HPDE6-E6E7 (cell line): ENCODE measurements around the gene GRHPR.

Source experiments
- DNase-seq: peaks from one replicate; pipeline ENCODE4 v3.0.0; 2011; ENCODE audit warnings: missing footprints; ENCODE audit errors: extremely low spot score

Gene GRHPR

DNA sequence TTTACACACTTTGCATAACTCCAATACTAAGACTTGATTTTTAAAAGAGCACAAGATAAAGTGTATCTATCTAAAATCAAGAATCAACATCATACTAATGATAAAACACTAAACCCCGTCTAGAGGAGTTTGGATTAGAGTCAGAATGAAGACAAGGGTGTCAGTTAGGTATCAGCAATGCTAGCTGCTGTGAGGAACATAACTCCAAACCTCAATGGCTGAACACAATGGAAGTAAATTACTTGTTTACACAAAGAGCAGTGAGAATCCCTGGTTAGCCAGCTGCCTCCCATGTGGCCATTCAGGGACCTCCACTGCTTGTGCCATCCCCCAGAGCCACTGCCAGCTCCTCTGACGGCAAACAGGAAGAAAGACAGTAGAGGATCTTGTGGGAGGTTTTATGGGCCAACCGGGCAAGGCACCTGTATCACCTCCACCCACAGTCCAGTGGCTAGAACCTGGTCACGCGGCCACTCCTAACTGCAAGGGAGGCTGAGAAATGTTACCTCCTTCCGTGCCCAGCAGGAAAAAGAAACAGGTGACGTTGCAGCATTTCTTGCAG lies 24.0 kb upstream of the GRHPR start:
- DNase-seq: no peak

- no peak for DNase-seq
Observed at GRCh38 chr9:37399336-37399735, 23.2 kb upstream of the GRHPR start.

DNA sequence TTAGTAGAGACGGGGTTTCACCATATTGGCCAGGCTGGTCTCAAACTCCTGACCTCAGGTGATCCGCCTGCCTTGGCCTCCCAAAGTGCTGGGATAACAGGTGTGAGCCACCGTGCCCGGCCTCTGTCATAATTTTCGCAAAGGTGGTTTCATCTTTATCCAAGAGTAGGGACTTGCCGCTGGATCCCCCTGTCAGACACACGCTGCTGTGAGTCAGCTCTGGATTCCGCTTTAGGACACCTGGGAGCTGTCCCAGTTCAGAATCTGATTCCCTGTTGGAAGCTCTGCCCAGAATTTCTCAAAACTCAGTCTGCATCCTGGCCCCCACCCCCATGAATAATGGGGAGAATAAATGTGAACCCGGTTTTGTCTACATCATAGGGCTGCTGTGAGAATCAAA lies 17.9 kb upstream of the GRHPR start:
- DNase-seq: no peak

DNA sequence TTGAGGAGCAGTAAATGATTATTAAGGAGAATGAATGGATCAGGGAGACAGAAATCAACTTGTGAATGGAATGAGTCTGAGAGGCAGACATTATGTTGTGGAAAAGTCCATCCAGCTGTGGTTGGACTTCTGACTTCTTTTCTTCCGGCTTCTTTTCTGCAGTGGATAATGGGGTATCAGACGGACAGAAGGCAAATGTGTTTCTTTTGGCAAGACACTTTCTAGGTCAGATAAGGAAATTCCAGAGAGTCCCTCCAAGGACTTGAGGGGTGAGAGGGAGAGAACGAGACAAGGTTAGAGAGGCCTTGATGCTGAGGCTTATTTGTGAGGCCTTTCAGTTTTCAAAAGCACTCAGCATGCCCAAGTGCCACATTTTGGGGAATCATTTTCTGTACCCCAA lies 17.1 kb upstream of the GRHPR start:
- DNase-seq: no peak

DNA sequence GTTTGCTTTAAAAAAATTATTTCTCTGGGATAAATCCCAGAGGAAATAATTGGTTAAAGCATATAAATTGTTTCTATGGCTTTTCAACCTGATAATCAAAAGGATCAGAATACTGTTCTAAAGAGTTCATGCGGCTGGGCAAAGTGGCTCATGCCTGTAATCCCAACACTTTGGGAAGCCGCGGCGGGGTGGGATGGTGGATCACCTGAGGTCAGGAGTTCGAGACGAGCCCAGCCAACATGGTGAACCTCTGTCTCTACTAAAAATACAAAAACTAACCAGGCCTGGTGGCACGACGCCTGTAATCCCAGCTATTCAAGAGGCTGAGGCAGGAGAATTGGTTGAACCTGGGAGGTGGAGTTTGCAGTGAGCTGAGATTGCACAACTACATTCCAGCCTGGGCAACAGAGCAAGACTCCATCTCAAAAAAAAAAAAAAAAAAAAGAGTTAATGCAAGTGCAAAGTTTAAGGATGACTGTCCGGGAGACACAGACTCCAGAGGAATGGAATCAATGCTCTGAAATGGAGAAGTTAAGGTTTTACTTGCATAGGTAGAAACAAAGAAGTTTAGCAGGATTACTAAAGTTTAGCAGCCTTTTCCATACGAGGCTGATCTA lies 16.6 kb upstream of the GRHPR start:
- no peak for DNase-seq

DNA sequence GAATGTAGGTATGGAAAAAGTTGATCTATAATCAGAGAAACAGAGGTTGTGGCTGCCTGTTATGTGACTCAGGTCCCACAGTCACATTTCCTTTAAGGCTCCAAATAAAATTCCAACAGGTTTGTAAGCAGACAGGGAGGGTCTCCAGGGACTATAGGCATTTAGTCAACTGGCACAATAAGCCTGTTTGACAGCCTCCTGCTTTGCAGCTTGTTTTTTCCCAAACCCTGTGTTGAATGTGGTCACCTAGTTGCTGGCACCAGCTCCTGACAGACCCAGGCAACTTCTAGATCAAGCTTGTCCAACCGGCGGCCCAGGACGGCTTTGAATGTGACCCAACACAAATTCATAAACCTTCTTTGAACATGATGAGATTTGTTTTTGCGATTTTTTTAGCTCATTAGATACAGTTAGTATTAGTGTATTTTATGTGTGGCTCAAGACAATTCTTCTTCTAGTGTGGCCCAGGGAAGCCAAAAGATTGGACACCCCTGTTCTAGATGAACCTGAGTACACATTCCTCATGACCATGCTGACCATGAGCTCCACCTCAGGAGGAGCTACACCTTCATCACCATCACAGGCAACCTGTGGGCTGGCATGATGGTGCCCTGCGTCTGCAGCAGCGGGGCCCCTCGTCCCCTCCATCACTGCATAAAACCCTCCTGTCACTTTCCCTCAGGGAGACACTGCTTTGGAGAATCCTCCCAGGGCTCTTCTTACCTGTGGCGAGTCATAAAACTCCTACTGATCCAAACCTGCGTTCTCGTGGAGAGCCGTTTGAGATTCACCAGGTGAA lies 15.7 kb upstream of the GRHPR start:
- DNase-seq: no peak

- no peak for DNase-seq
Observed at GRCh38 chr9:37407468-37407867, 15.0 kb upstream of the GRHPR start.

- no peak for DNase-seq
Observed at GRCh38 chr9:37408933-37409710, 13.4 kb upstream of the GRHPR start.

DNA sequence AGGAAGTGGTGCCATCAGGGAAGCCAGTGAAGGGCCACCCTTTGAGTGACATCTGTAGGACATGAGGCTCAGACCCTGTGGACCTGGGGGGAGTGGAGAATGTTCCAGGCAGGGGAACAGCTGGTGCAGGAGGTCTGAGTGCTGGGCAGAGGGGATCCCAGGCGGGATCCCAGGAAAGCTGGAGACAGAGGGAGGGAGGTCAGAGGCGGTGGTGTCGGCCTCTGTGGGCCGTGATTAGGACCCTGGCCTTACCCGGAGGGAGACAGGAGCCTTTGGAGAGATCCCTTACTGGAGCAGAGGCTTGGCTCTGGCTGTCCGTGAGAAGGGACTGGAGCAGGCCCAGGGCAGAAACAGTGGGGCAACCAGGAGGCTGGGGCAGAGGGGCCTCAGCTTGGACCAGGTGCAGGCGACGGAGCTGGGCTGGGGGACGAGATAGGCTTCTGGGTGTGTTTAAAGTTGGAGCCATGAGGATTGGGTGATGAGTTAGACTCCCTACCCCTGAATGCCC lies 12.1 kb upstream of the GRHPR start:
- DNase-seq: no peak

DNA sequence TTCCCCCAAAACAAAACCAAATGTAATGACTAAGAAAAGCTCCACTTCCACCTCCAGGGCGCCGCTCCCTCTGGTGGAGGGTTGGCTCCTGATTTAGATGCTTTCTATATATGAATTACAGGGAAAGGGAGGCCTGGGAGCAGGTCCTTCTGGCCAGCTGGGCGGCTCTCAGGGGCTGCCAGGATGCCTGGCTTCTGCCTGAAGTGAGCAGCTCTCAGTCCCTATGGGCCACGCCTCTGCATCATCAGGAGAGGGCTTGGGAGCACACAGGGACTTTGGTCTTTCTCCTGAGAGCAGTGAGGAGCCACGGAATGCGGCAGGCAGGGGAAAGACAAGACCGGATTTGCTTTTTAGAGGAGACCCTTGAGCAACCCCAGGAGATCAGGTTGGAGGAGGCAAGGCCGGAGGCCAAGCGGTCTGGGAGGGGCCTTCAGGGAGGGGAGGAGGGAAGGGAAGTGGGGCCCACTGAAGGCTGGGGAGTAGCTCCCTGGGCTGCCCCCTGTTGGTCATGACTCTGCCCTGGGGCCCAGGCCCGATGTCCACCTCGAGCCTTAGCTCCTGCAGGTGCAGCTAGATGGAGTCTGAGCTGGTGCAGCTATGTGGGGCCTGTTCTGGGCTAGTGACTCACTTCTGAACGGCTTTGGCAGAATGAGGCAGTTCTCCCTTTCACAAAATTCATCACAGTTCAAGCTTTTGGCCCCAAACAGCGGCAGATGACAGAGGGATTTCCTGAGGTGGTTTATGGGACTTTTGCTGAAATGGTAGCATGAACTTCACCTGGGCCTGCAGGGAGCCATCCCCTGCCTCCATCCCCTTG lies 11.3 kb upstream of the GRHPR start:
- DNase-seq: no peak

DNA sequence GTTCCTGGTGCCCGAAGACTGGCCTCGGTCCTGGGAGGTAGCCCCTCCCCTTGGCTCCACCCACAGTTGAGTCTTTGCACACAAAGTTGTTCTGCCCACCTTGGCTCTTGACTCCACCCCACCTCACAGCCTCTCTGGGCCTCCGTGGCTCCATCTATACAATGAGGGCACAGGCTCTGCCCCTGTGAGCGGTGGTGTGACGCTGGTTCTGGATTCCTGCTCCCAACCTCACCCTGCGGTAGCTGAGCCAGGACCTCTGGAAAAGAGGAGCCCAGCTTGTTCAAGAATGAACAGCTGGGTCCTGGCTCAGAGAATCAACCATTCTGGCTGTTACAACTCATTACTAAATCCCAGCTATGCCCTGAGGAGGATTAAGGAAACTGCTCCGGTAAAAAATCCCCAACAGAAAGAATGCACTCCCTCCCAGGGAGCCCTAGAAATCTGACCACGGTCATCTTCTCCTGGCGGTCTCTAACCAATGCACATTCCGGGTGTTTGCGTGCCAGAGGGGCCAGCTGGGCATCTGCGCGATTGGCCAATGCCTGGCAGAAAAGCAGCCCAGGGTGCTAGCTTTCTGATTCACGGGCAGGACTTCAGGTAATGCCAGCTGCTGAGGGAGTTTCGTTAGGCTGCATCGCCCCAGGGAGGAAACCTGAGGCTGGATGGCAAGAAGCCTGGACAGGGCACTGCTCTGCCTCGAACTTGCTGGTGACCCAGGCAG lies 9.9 kb upstream of the GRHPR start:
- DNase-seq: peak; percentile 47

DNA sequence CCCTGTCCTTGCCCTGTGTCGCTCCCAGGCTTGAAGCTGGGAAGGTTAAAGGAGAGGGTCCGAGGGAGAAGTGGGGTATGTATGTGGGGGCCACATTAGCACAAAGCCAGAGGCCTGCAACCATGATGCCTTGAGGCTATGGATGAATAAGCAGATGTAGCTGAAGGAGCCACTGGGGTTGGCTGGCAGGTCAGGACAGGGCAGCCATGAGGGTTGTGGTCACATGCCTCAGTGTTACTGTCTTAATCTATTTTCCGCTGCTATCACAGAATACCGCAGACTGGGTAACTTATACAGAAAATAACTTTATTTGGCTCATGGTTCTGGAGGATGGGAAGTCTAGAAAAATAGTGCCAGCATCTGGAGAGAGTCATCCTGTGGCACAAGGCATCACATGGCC lies 9.2 kb upstream of the GRHPR start:
- no peak for DNase-seq

DNA sequence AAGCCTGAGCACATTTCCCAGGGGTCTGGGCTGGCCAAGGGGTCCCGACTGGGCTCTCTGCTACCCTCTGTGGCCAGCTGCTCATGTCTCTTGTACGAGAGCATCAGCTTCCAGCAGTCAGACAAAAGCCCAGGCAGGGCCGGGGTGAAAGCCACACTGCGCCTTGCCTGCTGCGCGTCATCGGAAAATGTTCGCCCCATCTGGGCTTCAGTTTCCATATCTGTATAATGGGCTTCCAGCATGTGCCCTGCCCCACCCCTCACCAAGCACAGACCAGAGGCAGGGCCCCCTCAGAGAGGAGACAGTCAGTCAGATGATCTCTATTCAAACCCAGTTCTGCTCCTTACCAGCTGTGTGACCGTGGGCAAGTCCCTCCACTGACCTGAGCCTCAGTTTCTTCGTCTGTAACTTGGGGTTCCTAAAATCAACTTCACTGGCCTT lies 8.0 kb upstream of the GRHPR start:
- no peak for DNase-seq

GRCh38 chr9:37415011-37415719 lies 7.3 kb upstream of the GRHPR start:
- DNase-seq: peak; percentile 73

- DNase-seq: no peak
Observed at GRCh38 chr9:37417252-37417803, 5.2 kb upstream of the GRHPR start.

DNA sequence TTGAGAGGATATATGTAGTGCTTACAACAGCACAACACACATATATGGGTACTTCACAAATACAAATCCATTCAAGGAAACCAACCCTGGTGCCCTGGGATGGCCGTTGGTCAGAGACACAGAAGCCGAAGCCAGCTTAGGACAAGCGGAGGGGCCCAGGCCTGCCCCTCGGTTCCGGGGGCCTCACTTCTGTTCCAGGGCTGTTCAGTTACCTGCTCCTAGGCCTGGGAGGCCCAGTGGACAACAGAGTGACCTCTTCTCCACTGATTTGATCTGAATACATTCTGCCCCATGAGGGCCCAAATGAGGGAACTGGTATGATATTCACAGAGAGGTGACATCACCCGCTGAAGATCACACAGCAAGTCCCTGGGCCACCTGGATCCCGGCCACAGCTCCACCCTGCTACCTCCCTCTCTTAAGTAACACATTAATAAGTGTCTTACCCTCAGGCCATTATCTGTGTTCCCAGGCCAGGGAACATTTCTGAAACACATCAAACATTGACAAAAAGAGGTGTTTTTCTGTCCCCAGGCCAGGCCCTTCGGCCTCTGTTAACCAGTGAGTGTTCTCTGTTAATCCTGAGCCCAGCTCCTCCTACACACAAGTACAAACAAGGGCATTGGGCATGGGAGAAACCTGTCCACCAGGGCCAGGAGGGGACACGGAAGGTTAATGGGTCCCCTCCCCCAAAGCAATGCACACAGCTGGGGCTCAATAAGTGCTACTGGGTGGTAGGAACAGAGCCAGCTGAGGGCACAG lies 4.5 kb upstream of the GRHPR start:
- no peak for DNase-seq

GRCh38 chr9:37419204-37419603 lies 3.3 kb upstream of the GRHPR start:
- no peak for DNase-seq

- no peak for DNase-seq
Observed at GRCh38 chr9:37420271-37421215, 2.0 kb upstream of the GRHPR start.
